Activated B cell treated with CpG ODN at 0.5 μM for 24 hours (primary cell): ENCODE data around the gene CTSH. TPM values are rescaled to one million over a fixed set of nuclear protein-coding genes. Genes with fewer than 3 reads are reported as not detected.

Source experiments
- ATAC-seq: fragments of 200-7000 bp; cut with Tn5 transposase; one replicate; pipeline ENCODE4 v1.10.0; 2021; ENCODE audit warnings: low read depth, mild to moderate bottlenecking, moderate library complexity
- CTCF ChIA-PET: fragments of 350-600 bp; sonication (Branson Sonifier 250); formaldehyde crosslinking; loops from one replicate; lab custom pipeline; 2021; ENCODE audit warnings: antibody characterized with exemption; lab: Charles Lee
- POLR2A ChIA-PET: fragments of 350-600 bp; sonication (Branson Sonifier 250); formaldehyde crosslinking; loops from one replicate; lab custom pipeline; 2021; ENCODE audit warnings: antibody characterized with exemption; lab: Charles Lee
- DNase-seq: peaks from one replicate; pipeline ENCODE4 v3.0.0; 2022
- H3K27ac Mint-ChIP-seq: one replicate; pipeline ENCODE4 v1.8.0; 2020; ENCODE audit warnings: mixed read lengths
- H3K27me3 Mint-ChIP-seq: one replicate; pipeline ENCODE4 v1.8.0; 2021; ENCODE audit warnings: mixed read lengths
- H3K36me3 Mint-ChIP-seq: one replicate; pipeline ENCODE4 v1.8.0; 2021; ENCODE audit warnings: low read depth, mixed read lengths
- H3K4me1 Mint-ChIP-seq: one replicate; pipeline ENCODE4 v1.8.0; 2021; ENCODE audit warnings: mixed read lengths
- H3K4me3 Mint-ChIP-seq: one replicate; pipeline ENCODE4 v1.8.0; 2020; ENCODE audit warnings: mild to moderate bottlenecking, mixed read lengths
- H3K9me3 Mint-ChIP-seq: one replicate; pipeline ENCODE4 v1.8.0; 2020; ENCODE audit warnings: mixed read lengths
- intact Hi-C: fragments of 100-400 bp; cut with micrococcal nuclease; formaldehyde crosslinking; loops from one replicate; pipeline ENCODE4 v1.15.1; 2024
- total RNA-seq: library from RNA; stranded (reverse); gene quantifications from 2 replicates; pipeline ENCODE4 v1.2.3, GENCODE V29; 2022
- TF ChIP-seq, protein P1 (sequence below): fragments of 200-600 bp; IDR thresholded peaks from one replicate; pipeline ENCODE4 v1.8.0; 2022; ENCODE audit warnings: antibody characterized with exemption, mild to moderate bottlenecking

Gene CTSH
- total RNA-seq, 1 donor from 2014 or later = 762 TPM

DNA sequence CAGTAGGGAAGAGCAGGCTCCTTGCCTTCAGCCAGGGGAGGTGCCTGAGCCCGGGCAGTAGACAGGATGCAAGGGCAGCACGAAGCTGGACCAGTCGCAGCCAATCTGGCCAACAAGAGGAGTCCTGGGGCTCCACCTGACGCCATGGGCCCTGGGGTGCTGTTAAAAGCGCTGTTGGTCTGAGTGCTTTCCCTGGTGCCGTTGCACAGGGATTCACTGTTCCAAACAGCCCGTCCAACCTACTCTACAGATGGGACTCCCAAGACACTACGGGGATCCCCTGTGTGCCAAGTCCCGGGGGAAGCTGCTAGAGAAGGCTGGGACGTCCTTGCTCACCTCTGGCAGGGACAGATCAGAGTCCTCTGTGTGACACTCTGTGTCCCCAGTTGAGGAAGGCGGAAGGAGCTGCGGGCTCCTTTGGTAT lies 632 bp downstream of the CTSH start:
- peaks cover 38% of the 10 kb centered on the region for H3K36me3 Mint-ChIP-seq
- H3K27ac Mint-ChIP-seq = peak overlapping the region; percentile 89
- intact Hi-C loops = no loop called here

DNA sequence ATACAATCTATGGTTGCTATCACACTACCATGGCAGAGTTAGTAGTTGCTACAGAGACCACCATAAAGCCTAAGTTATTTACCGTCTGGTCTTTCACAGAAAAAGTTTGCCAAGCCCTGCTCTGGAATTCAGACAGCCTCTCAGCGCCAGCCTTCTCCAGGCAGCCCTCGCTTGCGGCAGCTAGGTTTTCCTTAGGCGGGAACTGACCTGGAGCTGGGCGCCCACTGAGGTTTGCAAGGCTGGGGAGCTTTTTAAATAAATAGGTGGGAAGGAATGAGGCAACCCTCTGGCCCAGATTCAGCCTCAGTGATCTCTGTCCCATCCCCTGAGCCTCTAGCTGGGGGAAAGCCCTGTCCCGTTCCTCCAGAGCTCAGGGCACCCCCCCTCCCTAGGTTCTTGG lies 1.2 kb downstream of the CTSH start:
- Mint-ChIP-seq H3K27ac (peak overlapping the region; percentile 89), H3K4me3 (peak overlapping the region; percentile 98), H3K36me3 (peaks cover 43% of the 10 kb centered on the region), H3K4me1 (peaks cover 52% of the 10 kb centered on the region), H3K27me3 (no peaks in the 10 kb centered on the region), H3K9me3 (no peaks in the 10 kb centered on the region)
- TF ChIP-seq, protein P1, sequence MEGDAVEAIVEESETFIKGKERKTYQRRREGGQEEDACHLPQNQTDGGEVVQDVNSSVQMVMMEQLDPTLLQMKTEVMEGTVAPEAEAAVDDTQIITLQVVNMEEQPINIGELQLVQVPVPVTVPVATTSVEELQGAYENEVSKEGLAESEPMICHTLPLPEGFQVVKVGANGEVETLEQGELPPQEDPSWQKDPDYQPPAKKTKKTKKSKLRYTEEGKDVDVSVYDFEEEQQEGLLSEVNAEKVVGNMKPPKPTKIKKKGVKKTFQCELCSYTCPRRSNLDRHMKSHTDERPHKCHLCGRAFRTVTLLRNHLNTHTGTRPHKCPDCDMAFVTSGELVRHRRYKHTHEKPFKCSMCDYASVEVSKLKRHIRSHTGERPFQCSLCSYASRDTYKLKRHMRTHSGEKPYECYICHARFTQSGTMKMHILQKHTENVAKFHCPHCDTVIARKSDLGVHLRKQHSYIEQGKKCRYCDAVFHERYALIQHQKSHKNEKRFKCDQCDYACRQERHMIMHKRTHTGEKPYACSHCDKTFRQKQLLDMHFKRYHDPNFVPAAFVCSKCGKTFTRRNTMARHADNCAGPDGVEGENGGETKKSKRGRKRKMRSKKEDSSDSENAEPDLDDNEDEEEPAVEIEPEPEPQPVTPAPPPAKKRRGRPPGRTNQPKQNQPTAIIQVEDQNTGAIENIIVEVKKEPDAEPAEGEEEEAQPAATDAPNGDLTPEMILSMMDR = no peak
- ATAC-seq (no peak), DNase-seq (no peak)
- intact Hi-C loops = no loop called here
- ChIA-PET POLR2A (interaction anchor here (0.7 to 3.2 kb wide), 11 partner anchors 8 to 186 kb away, joined by 3 to 42 read pairs (median 7); no protein-coding TSS in a partner anchor), CTCF (interaction anchor here (1.1 to 1.9 kb wide), 5 partner anchors 33 to 241 kb away, joined by 3 to 9 read pairs (median 5); no protein-coding TSS in a partner anchor)

More for the DNA sequence above, 632 bp downstream of the CTSH start:
- peak overlapping the region; percentile 98 for H3K4me3 Mint-ChIP-seq
- ATAC-seq = peak; percentile 12
- TF ChIP-seq, protein P1 = no peak
- ChIA-PET CTCF (interaction anchor here (0.7 to 1.9 kb wide), 6 partner anchors 8 to 240 kb away, joined by 3 to 9 read pairs (median 4); no protein-coding TSS in a partner anchor), POLR2A (interaction anchor here (0.5 to 3.2 kb wide), 18 partner anchors 8 to 404 kb away, joined by 3 to 42 read pairs (median 6); partner anchors contain the start of genes MORF4L1 and PSMA4)
- no peaks in the 10 kb centered on the region for H3K27me3 Mint-ChIP-seq
- no peak for DNase-seq
- H3K9me3 Mint-ChIP-seq = no peaks in the 10 kb centered on the region
- H3K4me1 Mint-ChIP-seq = peaks cover 46% of the 10 kb centered on the region

DNA sequence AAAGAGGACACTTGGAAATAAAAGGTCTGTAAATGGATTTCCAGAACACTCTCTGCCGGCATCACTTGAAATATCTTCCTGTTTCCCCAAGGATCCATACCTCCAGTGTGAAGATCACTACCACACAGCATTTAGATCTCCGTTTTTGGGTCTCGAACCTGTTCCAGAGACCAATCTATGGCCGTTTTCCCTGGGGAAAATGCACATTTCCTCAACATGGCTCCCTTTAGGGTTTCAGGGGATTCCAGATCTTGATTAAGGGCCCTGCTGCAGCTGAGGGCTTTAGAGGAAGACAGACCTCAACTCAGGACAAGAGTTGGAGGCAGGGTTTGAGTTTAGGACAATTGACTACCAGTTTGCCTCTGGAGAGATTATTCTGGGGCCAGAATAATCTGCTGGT lies 2.1 kb downstream of the CTSH start:
- Mint-ChIP-seq H3K36me3 (peaks cover 53% of the 10 kb centered on the region), H3K27ac (peak overlapping the region; percentile 89), H3K4me1 (peaks cover 61% of the 10 kb centered on the region), H3K4me3 (peak overlapping the region; percentile 98), H3K27me3 (no peaks in the 10 kb centered on the region), H3K9me3 (no peaks in the 10 kb centered on the region)
- TF ChIP-seq, protein P1 = no peak
- POLR2A ChIA-PET = interaction anchor here (0.6 to 3.2 kb wide), 7 partner anchors 9 to 185 kb away, joined by 3 to 42 read pairs (median 4); no protein-coding TSS in a partner anchor
- CTCF ChIA-PET = interaction anchor here (1.6 kb wide), 1 partner anchor 65 kb away, joined by 3 read pairs; no protein-coding TSS in a partner anchor
- intact Hi-C loops = no loop called here
- no peak for DNase-seq
- ATAC-seq = no peak

DNA sequence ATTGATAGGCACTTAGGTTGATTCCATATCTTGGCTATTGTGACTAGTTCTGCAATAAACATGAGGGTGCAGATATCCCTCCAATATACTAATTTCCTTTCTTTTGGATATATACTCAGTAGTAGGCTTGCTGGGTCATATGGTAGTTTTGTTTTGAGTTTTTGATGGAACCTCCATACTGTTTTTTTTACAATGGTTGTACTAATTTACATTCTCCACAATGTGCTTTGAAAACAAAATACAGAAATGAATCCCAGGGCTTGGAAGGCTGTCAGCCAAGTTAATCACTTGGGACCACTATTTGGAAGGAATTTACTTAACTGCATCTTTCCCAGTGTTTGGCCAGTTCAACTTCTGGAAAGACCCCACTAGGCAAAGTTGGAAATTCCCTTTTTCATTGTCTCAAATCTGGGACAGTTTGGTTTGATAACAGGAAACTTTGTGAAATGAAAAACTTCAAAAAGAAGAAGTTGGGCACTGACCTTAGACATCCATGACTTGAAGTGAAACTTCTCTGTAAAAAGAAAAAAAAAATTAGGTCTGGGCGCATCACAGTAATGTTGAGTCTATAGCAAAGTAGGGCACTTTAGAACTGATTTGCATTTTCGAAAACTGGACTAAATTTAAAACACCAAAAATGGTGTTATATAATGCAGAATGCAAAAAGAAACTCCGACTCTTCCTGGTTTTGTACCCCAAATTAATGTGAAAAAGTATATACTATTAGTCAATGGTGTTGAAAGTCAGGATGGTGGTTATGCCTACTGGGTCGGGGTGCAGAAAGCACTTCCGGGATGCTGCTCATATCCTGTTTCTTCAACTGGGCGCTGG lies 6.0 kb downstream of the CTSH start:
- POLR2A ChIA-PET = interaction anchor here (1.6 to 3.4 kb wide), 2 partner anchors 11 to 65 kb away, joined by 5 to 23 read pairs; no protein-coding TSS in a partner anchor
- DNase-seq (no peak), ATAC-seq (peak; percentile 80)
- Mint-ChIP-seq H3K27me3 (no peaks in the 10 kb centered on the region), H3K36me3 (peaks cover 79% of the 10 kb centered on the region), H3K4me1 (peaks cover 80% of the 10 kb centered on the region), H3K27ac (peak overlapping the region; percentile 96), H3K9me3 (no peaks in the 10 kb centered on the region), H3K4me3 (peak overlapping the region; percentile 78)
- intact Hi-C loops = loop anchor here (1.0 to 10.0 kb wide), 6 partner anchors 38 to 1036 kb away; partner anchors contain the start of gene BCL2A1
- CTCF ChIA-PET = interaction anchor here (1.0 to 1.3 kb wide), 2 partner anchors 42 to 68 kb away, joined by 3 read pairs; no protein-coding TSS in a partner anchor
- TF ChIP-seq, protein P1 = no peak
